NCI-H1694 (cell line): Measurements from ENCODE around the gene CHADL.
"Not testable (repeated sequence)": the region's sequence is repeated elsewhere in the genome, so short reads cannot be mapped to it uniquely, and the experiment has no call there.

Experiments
- DNase-seq: peaks from one replicate; lab custom pipeline; 2025; lab: John Stamatoyannopoulos, UW

CHADL gene

DNA sequence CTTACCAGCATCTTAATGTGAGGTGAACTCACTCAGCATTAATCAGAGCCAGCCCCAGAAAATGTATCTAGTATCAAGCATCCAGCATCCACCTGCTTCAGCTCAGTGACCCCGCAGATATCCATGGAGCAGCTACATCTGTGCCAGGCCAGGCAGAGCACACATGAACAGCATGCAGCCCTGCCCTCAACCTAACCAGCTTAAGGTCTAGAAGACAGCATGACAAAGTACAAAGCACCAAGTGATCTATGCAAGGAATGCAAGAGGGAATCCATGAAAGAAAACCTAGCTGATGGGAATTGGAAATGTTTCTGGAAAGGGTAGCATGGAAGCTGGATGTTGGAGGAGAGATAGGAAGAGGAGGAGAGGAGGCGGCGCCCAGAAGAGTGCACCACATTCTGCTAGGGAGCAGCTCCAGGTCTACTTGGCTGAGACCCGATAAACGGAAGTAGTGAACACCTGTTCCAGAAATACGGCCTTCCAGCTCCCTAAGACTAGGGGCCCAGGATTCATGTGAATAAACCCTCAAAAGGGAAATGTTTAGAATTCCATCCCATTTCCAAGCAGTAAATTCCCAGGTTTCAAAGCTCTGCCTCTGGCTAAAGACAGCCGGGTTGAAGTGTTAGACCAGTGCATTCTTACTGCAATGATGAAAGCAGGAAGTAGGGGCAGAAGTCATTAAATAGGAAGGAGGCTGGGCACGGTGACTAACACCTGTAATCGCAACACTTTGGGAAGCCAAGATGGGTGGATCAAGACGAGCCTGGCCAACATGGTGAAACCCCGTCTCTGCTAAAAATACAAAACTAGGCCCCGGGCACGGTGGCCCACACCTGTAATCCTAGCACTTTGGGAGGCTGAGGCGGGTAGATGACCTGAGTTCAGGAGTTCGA is 59.1 kb downstream of the CHADL start:
- no peak for DNase-seq

- no peak for DNase-seq
These were observed 59.8 kb downstream of the CHADL start for GRCh38 chr22:41180926-41181325.

DNA sequence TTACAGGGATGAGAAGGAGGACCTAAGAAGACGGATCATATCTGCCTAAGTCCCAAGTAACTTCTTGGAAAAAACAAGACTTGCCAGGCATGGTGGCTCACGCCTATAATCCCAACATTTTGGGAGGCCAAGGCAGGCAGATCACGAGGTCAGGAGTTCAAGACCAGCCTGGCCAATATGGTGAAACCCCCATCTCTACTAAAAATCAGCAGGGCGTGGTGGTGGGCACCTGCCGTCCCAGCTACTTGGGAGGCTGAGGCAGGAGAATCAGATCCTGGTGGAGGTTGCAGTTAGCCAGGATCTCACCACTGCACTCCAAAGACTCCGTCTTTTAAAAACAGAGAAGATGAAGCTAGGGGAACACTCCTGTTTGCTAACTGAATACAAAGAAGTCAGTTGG is 60.4 kb downstream of the CHADL start:
- not testable (repeated sequence) for DNase-seq
